GM23248 (cell line): ENCODE results near the gene DBH. TPM values are rescaled to one million over a fixed set of nuclear protein-coding genes. Genes with fewer than 3 reads are reported as not detected.

Source experiments
- DNase-seq: peaks from one replicate; pipeline ENCODE4 v3.0.0-alpha.2; 2015
- H2AFZ ChIP-seq: fragments of 200-600 bp; sonication (generic); 2 replicates; pipeline ENCODE4 v1.6.1; 2016; ENCODE audit warnings: antibody characterized with exemption
- H3F3A ChIP-seq: fragments of 200-600 bp; sonication (generic); 2 replicates; pipeline ENCODE4 v1.6.1; 2016; ENCODE audit warnings: mild to moderate bottlenecking, antibody characterized with exemption, mixed run types; ENCODE audit not compliant: insufficient read depth
- H3K27ac ChIP-seq: fragments of 200-600 bp; sonication (generic); 2 replicates; pipeline ENCODE4 v1.5.1; 2016; ENCODE audit warnings: mild to moderate bottlenecking
- H3K27me3 ChIP-seq: fragments of 200-600 bp; sonication (generic); replicated peaks from 2 replicates; pipeline ENCODE4 v1.6.1; 2016; ENCODE audit warnings: mild to moderate bottlenecking; ENCODE audit not compliant: insufficient read depth
- H3K36me3 ChIP-seq: fragments of 200-600 bp; sonication (generic); 2 replicates; pipeline ENCODE4 v1.6.1; 2016; ENCODE audit warnings: low read depth, mild to moderate bottlenecking
- H3K4me1 ChIP-seq: fragments of 200-600 bp; sonication (generic); 2 replicates; pipeline ENCODE4 v1.6.1; 2016; ENCODE audit warnings: mild to moderate bottlenecking; ENCODE audit not compliant: insufficient read depth
- H3K4me2 ChIP-seq: fragments of 200-600 bp; sonication (generic); one replicate; pipeline ENCODE4 v1.6.1; 2016; ENCODE audit warnings: mild to moderate bottlenecking; ENCODE audit not compliant: unreplicated experiment
- H3K4me3 ChIP-seq: fragments of 200-600 bp; sonication (generic); 2 replicates; pipeline ENCODE4 v1.5.1; 2016; ENCODE audit warnings: mild to moderate bottlenecking
- H3K79me2 ChIP-seq: fragments of 200-600 bp; sonication (generic); 2 replicates; pipeline ENCODE4 v1.6.1; 2016; ENCODE audit warnings: mild to moderate bottlenecking; ENCODE audit not compliant: insufficient read depth
- H3K9ac ChIP-seq: fragments of 200-600 bp; sonication (generic); 2 replicates; pipeline ENCODE4 v1.6.1; 2016; ENCODE audit warnings: mild to moderate bottlenecking
- H3K9me2 ChIP-seq: fragments of 200-600 bp; sonication (generic); 2 replicates; pipeline ENCODE4 v1.6.1; 2016; ENCODE audit warnings: mixed run types, mild to moderate bottlenecking, moderate library complexity; ENCODE audit not compliant: insufficient read depth
- H3K9me3 ChIP-seq: fragments of 200-600 bp; sonication (generic); one replicate; pipeline ENCODE4 v1.6.1; 2017; ENCODE audit warnings: low read depth
- H4K20me1 ChIP-seq: fragments of 200-600 bp; sonication (generic); 2 replicates; pipeline ENCODE4 v1.6.0; 2016; ENCODE audit not compliant: insufficient read depth
- EZH2 ChIP-seq: fragments of 200-600 bp; sonication (generic); IDR thresholded peaks from 2 replicates; pipeline ENCODE4 v1.6.1; 2018; ENCODE audit warnings: antibody characterized with exemption, mild to moderate bottlenecking; ENCODE audit not compliant: insufficient read depth, poor library complexity, severe bottlenecking
- EZH2phosphoT487 ChIP-seq: fragments of 200-600 bp; sonication (generic); IDR thresholded peaks from 2 replicates; pipeline ENCODE4 v1.6.1; 2018; ENCODE audit warnings: antibody characterized with exemption, moderate library complexity, mild to moderate bottlenecking, low read depth; ENCODE audit not compliant: insufficient read depth
- WGBS, 2 experiments: methylation state at CpG; one replicate each; pipeline ENCODE4 v1.1.6; 2015 to 2017; ENCODE audit warnings: low lambda C conversion rate in 2 of 2, low coverage in 1 of 2; ENCODE audit errors: missing lambda C conversion rate in 2 of 2; 5-methylcytosine and 5-hydroxymethylcytosine counted together
- in situ Hi-C: fragments of 300-500 bp; cut with MboI; formaldehyde crosslinking; loops from 2 replicates; pipeline ENCODE4 v1.15.0; 2020
- polyA plus RNA-seq: library from polyadenylated mRNA; unstranded; fragments of >200 nt; fragmentation: Nextera tagmentation; extraction: Ambion mirVana; gene quantifications from 2 replicates; pipeline ENCODE4 v1.2.1, GENCODE V29; 2016
- total RNA-seq: library from RNA; depleted of rRNA; stranded (reverse); fragments of >200 nt; shearing (Covaris generic); gene quantifications from 2 replicates; pipeline ENCODE4 v1.2.3, GENCODE V29; 2014

The DBH gene
- total and polyA plus RNA-seq, 2 experiments from 2014 or later = not detected

- Histone ChIP-seq H3K27me3 (peaks cover 38% of the 10 kb centered on the region), H3K79me2 (no peaks in the 10 kb centered on the region), H3K36me3 (no peaks in the 10 kb centered on the region), H3K4me3 (no peak overlapping the region), H2AFZ (no peak overlapping the region), H3F3A (no peaks in the 10 kb centered on the region), H3K9me3 (no peaks in the 10 kb centered on the region), H3K4me2 (no peak overlapping the region), H3K27ac (no peak overlapping the region), H3K9me2 (no peaks in the 10 kb centered on the region), H3K4me1 (no peaks in the 10 kb centered on the region), H4K20me1 (no peaks in the 10 kb centered on the region), H3K9ac (no peak overlapping the region)
- DNase-seq = no peak
- in situ Hi-C loops = no loop called here
- TF ChIP-seq EZH2phosphoT487 (no peak), EZH2 (no peak)
- WGBS, 2 experiments = 23 to 26% methylated on average over 24 of the region's 24 CpGs
Measured at GRCh38 chr9:133634081-133634691, 2.0 kb upstream of the DBH start.

- in situ Hi-C loops = no loop called here
- no peak overlapping the region for H3K9ac ChIP-seq
Measured at GRCh38 chr9:133635098-133635497, 1.1 kb upstream of the DBH start.

DNA sequence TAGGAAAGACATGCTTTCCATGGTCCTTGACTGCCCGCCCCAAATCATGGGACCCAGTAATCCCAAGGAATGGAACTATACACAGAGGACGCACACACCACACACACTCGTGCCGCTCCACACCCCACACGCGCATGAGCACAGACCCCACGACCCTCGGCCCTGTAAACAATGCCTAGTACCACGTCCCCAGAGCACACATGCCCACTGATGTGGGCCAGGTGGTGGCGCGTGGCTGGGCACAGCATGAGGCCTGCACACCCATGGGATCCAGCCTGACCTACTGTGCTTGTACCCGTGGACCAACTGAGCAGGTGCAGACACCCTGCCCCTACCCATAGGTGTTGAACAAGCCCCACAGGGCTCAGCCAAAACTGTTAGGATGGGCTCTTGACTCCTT lies 739 bp downstream of the DBH start:
- Histone ChIP-seq H3K27ac (no peak overlapping the region), H3K36me3 (no peaks in the 10 kb centered on the region), H4K20me1 (no peaks in the 10 kb centered on the region), H3K9me2 (no peaks in the 10 kb centered on the region), H3K79me2 (no peaks in the 10 kb centered on the region), H3K9ac (no peak overlapping the region), H3K4me3 (no peak overlapping the region), H3K27me3 (peaks cover 38% of the 10 kb centered on the region), H2AFZ (no peak overlapping the region), H3F3A (no peaks in the 10 kb centered on the region), H3K4me2 (no peak overlapping the region), H3K4me1 (no peaks in the 10 kb centered on the region), H3K9me3 (no peaks in the 10 kb centered on the region)
- in situ Hi-C loops = no loop called here
- WGBS, 2 experiments = 47 to 54% methylated on average over 12 of the region's 12 CpGs
- no peak for TF ChIP-seq EZH2phosphoT487
- TF ChIP-seq EZH2 = no peak
- DNase-seq = no peak

More at GRCh38 chr9:133635098-133635497, 1.1 kb upstream of the DBH start:
- no peaks in the 10 kb centered on the region for H3K9me2 ChIP-seq
- no peaks in the 10 kb centered on the region for H3K4me1 ChIP-seq
- 38 to 50% methylated on average over 6 of the region's 6 CpGs for WGBS, 2 experiments
- TF ChIP-seq EZH2phosphoT487 (no peak), EZH2 (no peak)
- H3F3A ChIP-seq = no peaks in the 10 kb centered on the region
- H3K36me3 ChIP-seq = no peaks in the 10 kb centered on the region
- no peaks in the 10 kb centered on the region for H3K79me2 ChIP-seq
- DNase-seq = no peak
- no peak overlapping the region for H2AFZ ChIP-seq
- H3K9me3 ChIP-seq = no peaks in the 10 kb centered on the region
- H3K27ac ChIP-seq = no peak overlapping the region
- peaks cover 38% of the 10 kb centered on the region for H3K27me3 ChIP-seq
- no peak overlapping the region for H3K4me2 ChIP-seq
- H4K20me1 ChIP-seq = no peaks in the 10 kb centered on the region
- H3K4me3 ChIP-seq = no peak overlapping the region

DNA sequence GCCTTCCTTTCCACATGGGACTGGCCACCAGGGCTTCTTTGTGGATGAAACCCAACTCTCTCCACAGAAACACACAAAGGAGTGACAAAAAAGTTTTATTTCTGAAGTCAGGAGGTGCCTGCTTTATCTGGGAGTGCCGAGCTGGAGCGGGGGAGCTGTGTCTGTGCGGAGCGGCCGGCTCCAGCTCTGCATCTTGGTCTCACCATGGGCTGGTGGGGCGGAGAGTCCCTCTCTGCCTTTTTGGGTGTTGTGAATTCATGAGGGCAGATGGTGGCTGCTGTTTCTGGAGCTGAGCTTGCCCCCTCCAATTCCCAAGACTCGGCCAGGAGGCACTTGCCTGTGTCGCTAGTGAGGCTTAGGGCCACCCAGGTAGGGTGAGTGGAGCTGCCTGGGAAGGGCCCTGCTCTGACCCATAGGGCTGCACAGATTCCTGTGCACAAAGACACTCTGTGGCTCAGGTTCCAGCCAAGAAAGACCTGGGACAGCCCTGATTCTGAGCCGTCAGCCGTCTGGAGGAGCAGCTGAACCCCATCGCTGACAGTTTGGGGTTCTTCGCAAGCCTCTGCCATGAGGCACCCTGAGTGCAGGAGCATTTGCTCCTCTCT lies 1.4 kb downstream of the DBH start:
- Histone ChIP-seq H3K9ac (no peak overlapping the region), H3K79me2 (no peaks in the 10 kb centered on the region), H3K4me3 (no peak overlapping the region), H3K9me3 (no peaks in the 10 kb centered on the region), H3K4me2 (no peak overlapping the region), H2AFZ (no peak overlapping the region), H3F3A (no peaks in the 10 kb centered on the region), H3K27me3 (peaks cover 33% of the 10 kb centered on the region), H4K20me1 (no peaks in the 10 kb centered on the region), H3K4me1 (no peaks in the 10 kb centered on the region), H3K9me2 (no peaks in the 10 kb centered on the region), H3K27ac (no peak overlapping the region), H3K36me3 (no peaks in the 10 kb centered on the region)
- 44 to 45% methylated on average over 12 of the region's 12 CpGs for WGBS, 2 experiments
- TF ChIP-seq EZH2phosphoT487 (no peak), EZH2 (no peak)
- in situ Hi-C loops = no loop called here
- DNase-seq = no peak

DNA sequence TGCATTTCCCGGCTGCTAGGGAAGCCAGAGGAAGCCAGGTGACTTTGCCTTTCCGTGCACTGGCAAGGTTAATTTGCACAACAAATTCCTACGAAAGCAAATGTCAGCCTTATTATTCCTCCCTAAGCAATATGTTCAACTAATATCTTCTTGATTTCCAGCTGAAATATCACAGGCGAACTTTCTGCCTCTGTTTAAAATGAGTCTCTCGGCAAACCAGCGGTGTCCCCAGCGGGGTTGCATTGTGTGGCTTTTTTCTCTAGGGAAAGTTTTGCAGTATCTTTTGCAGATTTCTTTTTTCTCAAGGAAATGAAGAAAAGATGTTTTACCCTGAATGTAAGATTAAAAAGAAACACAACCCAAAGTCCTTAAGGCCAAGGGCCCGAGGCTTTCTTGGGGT lies 1.9 kb downstream of the DBH start:
- no peaks in the 10 kb centered on the region for H3K36me3 ChIP-seq
- no peak overlapping the region for H3K27ac ChIP-seq
- TF ChIP-seq EZH2phosphoT487 (no peak), EZH2 (no peak)
- no peaks in the 10 kb centered on the region for H3K9me3 ChIP-seq
- 50 to 56% methylated on average over 8 of the region's 8 CpGs for WGBS, 2 experiments
- DNase-seq = no peak
- in situ Hi-C loops = no loop called here
- no peaks in the 10 kb centered on the region for H3K79me2 ChIP-seq
- H3F3A ChIP-seq = no peaks in the 10 kb centered on the region
- no peak overlapping the region for H3K4me3 ChIP-seq
- no peak overlapping the region for H2AFZ ChIP-seq
- no peaks in the 10 kb centered on the region for H3K4me1 ChIP-seq
- H3K4me2 ChIP-seq = no peak overlapping the region
- H3K9ac ChIP-seq = no peak overlapping the region
- no peaks in the 10 kb centered on the region for H3K9me2 ChIP-seq
- H3K27me3 ChIP-seq = peaks cover 32% of the 10 kb centered on the region
- H4K20me1 ChIP-seq = no peaks in the 10 kb centered on the region
